K562 (cell line): ENCODE measurements around the gene GFI1B. TPM values are rescaled to one million over a fixed set of nuclear protein-coding genes. Genes with fewer than 3 reads are reported as not detected.

Source experiments
- ATF6 ChIP-seq: sonication (generic); formaldehyde crosslinking; IDR thresholded peaks from 2 replicates; pipeline ENCODE4 v1.4.0; 2020; ENCODE audit warnings: mild to moderate bottlenecking, missing genetic modification reagents
- CC2D1A ChIP-seq: fragments of 450-650 bp; IDR thresholded peaks from 2 replicates; pipeline ENCODE4 v1.6.1; 2017; ENCODE audit warnings: mild to moderate bottlenecking
- CREB3 ChIP-seq: fragments of 450-650 bp; conservative IDR thresholded peaks from 2 replicates; pipeline ENCODE4 v1.6.1; 2016; ENCODE audit warnings: missing genetic modification characterization, low read depth, mild to moderate bottlenecking, missing compliant biosample characterization, moderate library complexity
- E2F3 ChIP-seq: fragments of 250-450 bp; sonication (Bioruptor Pico); IDR thresholded peaks from 2 replicates; pipeline ENCODE4 v1.4.0; 2020; ENCODE audit warnings: mild to moderate bottlenecking
- EGR1 ChIP-seq: fragments of 450-650 bp; conservative IDR thresholded peaks from 2 replicates; pipeline ENCODE4 v1.6.1; 2017; ENCODE audit warnings: mild to moderate bottlenecking
- ETV1 ChIP-seq: fragments of 450-650 bp; conservative IDR thresholded peaks from 2 replicates; pipeline ENCODE4 v1.6.1; 2016; ENCODE audit warnings: missing genetic modification characterization, control low read depth, low read depth, missing compliant biosample characterization
- NR4A1 ChIP-seq, 2 experiments: fragments of 250-450 bp in 1 of 2; fragments of 450-650 bp in 1 of 2; sonication (Bioruptor Pico) in 1 of 2; IDR thresholded peaks; 2 replicates each; pipeline versions ENCODE4 v1.4.0 to v1.6.1; 2016 to 2020; ENCODE audit warnings: mild to moderate bottlenecking in 2 of 2, missing compliant biosample characterization in 1 of 2, missing genetic modification characterization in 1 of 2, moderate library complexity in 1 of 2
- POLR3G ChIP-seq: IDR thresholded peaks from 2 replicates; pipeline ENCODE4 v1.6.1; 2011; ENCODE audit not compliant: insufficient read length, insufficient replicate concordance; ENCODE audit errors: extremely low read depth
- TCFL5 ChIP-seq: fragments of 250-450 bp; sonication (Bioruptor Pico); conservative IDR thresholded peaks from 2 replicates; pipeline ENCODE4 v1.6.1; 2021; ENCODE audit warnings: mild to moderate bottlenecking, moderate library complexity, matching md5 sums
- USF1 ChIP-seq: sonication (generic); formaldehyde crosslinking; IDR thresholded peaks from 2 replicates; pipeline ENCODE4 v1.9.0; 2022; ENCODE audit warnings: mild to moderate bottlenecking, missing genetic modification reagents
- YY1 ChIP-seq, 3 experiments: IDR thresholded peaks; 2 replicates each; pipeline ENCODE4 v1.6.1; 2011; ENCODE audit warnings: low read length in 2 of 3, mild to moderate bottlenecking in 2 of 3, moderate library complexity in 2 of 3, borderline replicate concordance in 1 of 3, control low read depth in 1 of 3, low read depth in 1 of 3; ENCODE audit not compliant: insufficient read depth in 3 of 3, insufficient replicate concordance in 2 of 3, control insufficient read depth in 1 of 3, insufficient read length in 1 of 3; ENCODE audit errors: extremely low read depth in 1 of 3
- ZNF217 ChIP-seq: sonication (generic); formaldehyde crosslinking; IDR thresholded peaks from 2 replicates; pipeline ENCODE4 v1.8.0; 2022; ENCODE audit warnings: mild to moderate bottlenecking, missing genetic modification reagents
- ZNF23 ChIP-seq: fragments of 250-450 bp; sonication (Bioruptor Pico); IDR thresholded peaks from 2 replicates; pipeline ENCODE4 v1.4.0; 2020; ENCODE audit warnings: mild to moderate bottlenecking
- ZNF408 ChIP-seq: fragments of 250-450 bp; sonication (Bioruptor Pico); IDR thresholded peaks from 2 replicates; pipeline ENCODE4 v1.4.0; 2020; ENCODE audit warnings: low read depth, mild to moderate bottlenecking, moderate library complexity
- ZNF592 ChIP-seq: fragments of 450-650 bp; IDR thresholded peaks from 2 replicates; pipeline ENCODE4 v1.6.1; 2017; ENCODE audit warnings: antibody characterized with exemption, mild to moderate bottlenecking
- ZNF668 ChIP-seq: fragments of 250-450 bp; sonication (Bioruptor Pico); IDR thresholded peaks from 2 replicates; pipeline ENCODE4 v1.8.0; 2022; ENCODE audit warnings: mild to moderate bottlenecking, inconsistent platforms
- polyA plus RNA-seq, 8 experiments: library from polyadenylated mRNA; depleted of rRNA in 4 of 8; stranded (reverse) in 5 of 8; unstranded in 3 of 8; fragments of >200 nt; fragmentation: Nextera tagmentation in 2 of 8; fragmentation: Illumina TruSeq in 1 of 8; extraction: Ambion mirVana in 2 of 8; extraction: Trizol in 1 of 8; gene quantifications; 2 replicates each; pipeline versions ENCODE4 v1.2.1 to v1.2.3, GENCODE V29; 2011 to 2014; ENCODE audit warnings: inconsistent platforms in 1 of 8, missing spikeins in 1 of 8
- total RNA-seq, 7 experiments: library from RNA; depleted of rRNA in 6 of 7; stranded (reverse); fragments of >200 nt in 6 of 7; fragmentation: Illumina TruSeq in 2 of 7; extraction: Trizol in 2 of 7; gene quantifications; 2 replicates each; pipeline versions ENCODE4 v1.2.1 to v1.2.3, GENCODE V29; 2011 to 2021; ENCODE audit warnings: low replicate concordance in 1 of 7
- TF ChIP-seq, protein P1 (sequence below): sonication (generic); formaldehyde crosslinking; IDR thresholded peaks from 2 replicates; pipeline ENCODE4 v1.8.1; 2023; ENCODE audit warnings: mild to moderate bottlenecking, missing genetic modification reagents

GFI1B gene
- total and polyA plus RNA-seq, 9 of the 15 experiments (the other 6 are each of a cell fraction or from before 2014, with no cell fraction given) = 8.0 to 75.7 (median 34.5) TPM

DNA sequence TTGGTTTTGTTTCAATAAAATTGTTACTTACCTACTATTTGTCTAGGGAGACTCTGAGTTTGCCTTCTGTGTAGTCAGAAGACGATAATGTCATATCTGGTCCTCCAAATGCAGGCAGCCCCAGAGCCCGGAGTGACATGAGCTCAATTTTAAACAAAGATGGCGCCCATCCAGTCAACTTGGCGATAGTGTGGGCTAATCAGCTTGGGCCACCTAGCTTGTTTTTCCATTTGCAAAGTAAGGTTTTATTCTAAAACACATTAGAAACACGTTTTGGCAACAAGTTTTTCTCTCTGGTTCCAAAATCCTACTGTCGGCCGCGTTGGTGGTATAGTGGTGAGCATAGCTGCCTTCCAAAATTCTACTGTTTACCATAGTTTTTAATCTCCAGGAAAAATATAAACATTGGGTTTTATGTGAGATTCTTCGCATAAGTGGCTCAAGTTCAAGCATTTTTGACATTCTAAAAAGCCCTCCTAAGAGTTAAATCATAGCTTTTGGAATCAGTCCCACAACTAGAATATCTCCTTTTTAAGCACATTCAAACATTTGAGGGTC is 47.2 kb upstream of the GFI1B start (continued):
- TF ChIP-seq ZNF592 (peak; percentile 75), ETV1 (no peak), TCFL5 (CRISPR knock-in tag) (no peak), E2F3 (CRISPR knock-in tag) (no peak), CC2D1A (no peak), USF1 (CRISPR knock-in tag) (no peak), ZNF408 (no peak), ZNF668 (CRISPR knock-in tag) (no peak), POLR3G (no peak), ZNF217 (CRISPR knock-in tag) (no peak), NR4A1 (CRISPR knock-in tag; IDR thresholded peaks at IDR 0.05) (no peak), NR4A1 (tag; IDR thresholded peaks at IDR 0.05) (0 out of 2 replicates have a peak, but pooled peaks have one; percentile 45), ZNF23 (CRISPR knock-in tag) (no peak), CREB3 (tag) (0 out of 2 replicates have a peak, but pooled peaks have one; percentile 56), YY1 (IDR thresholded peaks at IDR 0.05; ENCODE audit: borderline replicate concordance in 1 of 3, control insufficient read depth in 1 of 3, extremely low read depth in 1 of 3, insufficient read depth in 3 of 3, insufficient read length in 1 of 3, insufficient replicate concordance in 2 of 3, low read depth in 1 of 3, low read length in 2 of 3) (peak in 1 of 3 experiments; percentile 75), EGR1 (no peak), ATF6 (no peak)
- TF ChIP-seq, protein P1, sequence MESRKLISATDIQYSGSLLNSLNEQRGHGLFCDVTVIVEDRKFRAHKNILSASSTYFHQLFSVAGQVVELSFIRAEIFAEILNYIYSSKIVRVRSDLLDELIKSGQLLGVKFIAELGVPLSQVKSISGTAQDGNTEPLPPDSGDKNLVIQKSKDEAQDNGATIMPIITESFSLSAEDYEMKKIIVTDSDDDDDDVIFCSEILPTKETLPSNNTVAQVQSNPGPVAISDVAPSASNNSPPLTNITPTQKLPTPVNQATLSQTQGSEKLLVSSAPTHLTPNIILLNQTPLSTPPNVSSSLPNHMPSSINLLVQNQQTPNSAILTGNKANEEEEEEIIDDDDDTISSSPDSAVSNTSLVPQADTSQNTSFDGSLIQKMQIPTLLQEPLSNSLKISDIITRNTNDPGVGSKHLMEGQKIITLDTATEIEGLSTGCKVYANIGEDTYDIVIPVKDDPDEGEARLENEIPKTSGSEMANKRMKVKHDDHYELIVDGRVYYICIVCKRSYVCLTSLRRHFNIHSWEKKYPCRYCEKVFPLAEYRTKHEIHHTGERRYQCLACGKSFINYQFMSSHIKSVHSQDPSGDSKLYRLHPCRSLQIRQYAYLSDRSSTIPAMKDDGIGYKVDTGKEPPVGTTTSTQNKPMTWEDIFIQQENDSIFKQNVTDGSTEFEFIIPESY (CRISPR knock-in tag) = no peak
